HEK293T (cell line): Measurements from ENCODE around the gene RBM15.

Source experiments
- ARNT ChIP-seq: fragments of 450-650 bp; IDR thresholded peaks from 2 replicates; pipeline ENCODE4 v1.6.1; 2017; ENCODE audit warnings: mild to moderate bottlenecking
- BHLHE40 ChIP-seq: fragments of 450-650 bp; IDR thresholded peaks from 2 replicates; pipeline ENCODE4 v1.6.1; 2016; ENCODE audit warnings: mild to moderate bottlenecking, moderate library complexity, borderline replicate concordance
- CTBP1 ChIP-seq: fragments of 450-650 bp; IDR thresholded peaks from 2 replicates; pipeline ENCODE4 v1.6.1; 2016; ENCODE audit warnings: borderline replicate concordance
- FOXA1 ChIP-seq: fragments of 450-650 bp; IDR thresholded peaks from 2 replicates; pipeline ENCODE4 v1.6.1; 2016; ENCODE audit warnings: mild to moderate bottlenecking
- FOXM1 ChIP-seq: fragments of 450-650 bp; IDR thresholded peaks from 2 replicates; pipeline ENCODE4 v1.6.1; 2017; ENCODE audit warnings: mild to moderate bottlenecking, borderline replicate concordance
- PKNOX1 ChIP-seq: fragments of 450-650 bp; IDR thresholded peaks from 2 replicates; pipeline ENCODE4 v1.6.1; 2016
- SP1 ChIP-seq: fragments of 450-650 bp; IDR thresholded peaks from 2 replicates; pipeline ENCODE4 v1.6.1; 2017
- SUZ12 ChIP-seq: fragments of 450-650 bp; IDR thresholded peaks from 2 replicates; pipeline ENCODE4 v1.6.1; 2016; ENCODE audit warnings: mild to moderate bottlenecking
- TARDBP ChIP-seq: fragments of 450-650 bp; IDR thresholded peaks from 2 replicates; pipeline ENCODE4 v1.6.1; 2016

- TF ChIP-seq FOXM1 (no peak), CTBP1 (no peak), ARNT (no peak), SP1 (no peak), BHLHE40 (no peak), TARDBP (no peak), PKNOX1 (no peak), FOXA1 (no peak), SUZ12 (no peak)
These were observed 30.9 kb upstream of the RBM15 start for GRCh38 chr1:110308247-110308646.
